Femur (tissue), 1 donor: Measurements from ENCODE around the gene C3orf33.

Experiments
- DNase-seq: peaks from one replicate; pipeline ENCODE4 v3.0.0-alpha.2; 2017

Gene C3orf33

DNA sequence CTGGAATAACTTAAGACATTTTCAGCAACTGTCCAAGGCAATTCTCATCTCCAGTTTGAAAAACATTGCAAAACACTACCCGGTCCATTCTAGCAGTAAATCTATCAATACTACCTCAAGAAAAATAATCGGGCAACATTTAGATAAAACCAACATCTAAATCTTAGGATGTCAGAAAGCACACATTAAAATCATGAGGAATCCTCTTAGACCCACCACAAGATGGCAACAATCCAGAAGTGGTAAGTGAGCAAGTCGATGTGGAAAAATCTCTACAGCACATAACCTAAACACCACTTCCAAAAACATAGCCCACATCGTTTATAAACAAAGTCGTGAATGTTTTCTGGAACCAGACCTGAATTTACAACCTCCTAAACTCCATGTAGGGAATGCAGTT is 66.9 kb downstream of the C3orf33 start:
- DNase-seq = no peak

DNA sequence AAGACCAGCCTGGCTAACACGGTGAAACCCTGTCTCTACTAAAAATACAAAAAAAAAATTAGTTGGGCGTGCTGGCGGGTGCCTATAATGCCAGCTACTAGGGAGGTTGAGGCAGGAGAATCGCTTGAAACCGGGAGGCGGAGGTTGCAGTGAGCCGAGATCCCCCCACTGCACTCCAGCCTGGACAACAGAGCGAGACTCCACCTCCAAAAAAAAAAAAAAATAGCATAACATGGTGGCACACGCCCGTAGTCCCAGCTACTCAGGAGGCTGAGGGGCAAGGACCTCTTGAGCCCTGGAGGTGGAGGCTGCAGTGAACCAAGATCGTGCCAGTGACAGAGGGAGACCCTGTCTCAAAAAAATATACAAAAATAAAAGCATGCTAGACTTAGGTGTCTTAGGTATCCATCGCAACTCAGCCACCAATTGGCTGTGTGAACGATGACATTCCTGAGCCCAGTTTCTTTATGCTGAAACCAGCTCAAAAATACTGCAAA is 67.5 kb downstream of the C3orf33 start:
- DNase-seq = no peak

DNA sequence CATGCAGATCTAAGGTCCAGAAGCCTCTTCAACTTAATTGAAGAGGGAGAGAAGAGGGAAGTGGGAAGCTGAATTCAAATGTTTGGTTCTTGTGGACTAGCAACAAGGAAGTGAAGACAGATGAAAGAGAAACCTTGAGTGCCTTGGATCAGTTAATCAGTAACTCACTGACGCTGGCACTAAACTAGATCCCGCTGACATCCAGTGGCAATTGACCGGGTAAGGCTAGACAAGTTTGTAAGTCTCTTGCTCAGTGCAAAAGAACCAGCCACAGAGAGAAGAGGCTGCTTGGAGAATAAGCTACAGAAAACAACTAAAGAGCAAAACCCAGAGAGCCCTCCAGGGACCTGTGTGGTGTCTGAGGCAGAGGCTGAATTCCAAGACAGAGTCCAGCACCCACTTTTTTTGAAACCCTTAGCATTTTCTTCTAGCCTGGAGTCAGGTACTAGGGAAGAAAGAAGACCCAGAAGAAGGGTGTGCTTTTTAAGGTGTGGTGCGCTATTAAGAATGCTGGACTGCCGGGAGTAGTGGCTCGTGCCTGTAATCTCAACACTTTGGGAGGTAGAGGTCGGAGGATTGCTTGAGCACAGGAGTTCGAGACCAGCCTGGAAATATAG is 68.1 kb downstream of the C3orf33 start:
- no peak for DNase-seq

DNA sequence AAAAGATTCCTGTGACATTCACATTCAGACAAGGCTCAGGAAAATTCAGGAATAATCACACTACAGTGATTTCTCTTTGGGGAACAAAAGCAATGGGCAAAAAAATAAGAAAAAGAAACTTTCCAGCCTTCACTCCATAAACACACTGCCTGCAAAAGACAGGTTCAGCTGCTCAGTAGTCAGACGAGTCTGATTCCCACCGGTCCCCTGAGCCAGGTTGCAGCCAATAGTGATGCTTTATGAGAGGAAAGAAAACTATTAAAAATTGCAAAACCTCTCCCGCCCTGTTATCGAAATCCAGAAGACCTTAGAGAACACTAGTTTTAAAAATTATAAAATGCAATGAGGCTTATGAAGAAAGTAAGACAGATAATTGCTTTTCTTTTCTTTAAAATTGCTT is 69.7 kb downstream of the C3orf33 start:
- DNase-seq = no peak

DNA sequence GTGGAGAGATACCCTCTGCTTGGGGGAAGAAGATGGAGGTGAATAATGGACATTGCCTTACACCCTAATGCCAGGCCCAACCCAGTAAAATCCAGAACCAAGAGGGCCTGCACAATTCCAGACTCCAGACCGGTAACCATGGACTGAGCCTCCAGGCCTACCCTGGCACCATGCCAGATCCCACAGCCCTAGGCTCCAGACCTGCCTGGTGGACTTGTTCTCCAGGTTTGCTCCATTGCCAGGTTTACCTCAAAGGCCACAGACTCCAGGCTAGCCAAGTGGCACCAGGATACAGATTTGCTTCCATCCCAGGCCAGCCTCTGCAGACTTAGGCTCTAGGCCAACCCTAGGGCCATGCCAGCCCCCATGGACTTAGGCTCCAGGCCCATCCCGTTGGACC is 75.2 kb downstream of the C3orf33 start:
- no peak for DNase-seq

DNA sequence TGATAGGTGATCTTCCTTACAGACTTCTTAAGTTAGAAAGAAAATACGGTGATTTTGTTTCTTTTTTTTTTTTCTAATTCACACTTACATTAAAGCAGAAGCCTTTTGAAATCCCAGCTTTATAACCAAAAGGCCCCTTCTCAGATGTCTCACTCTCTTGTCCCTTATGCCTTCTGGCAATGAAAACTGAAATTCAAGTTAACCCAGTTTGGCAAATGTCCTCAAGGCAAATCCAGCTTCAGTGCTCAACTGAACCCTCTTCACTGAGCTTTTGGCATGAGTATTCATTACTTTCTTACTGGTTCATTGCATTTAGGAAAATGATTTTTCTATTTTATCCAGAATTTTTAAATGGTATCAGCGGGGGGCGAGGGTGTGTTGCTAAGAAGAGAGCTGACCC is 78.2 kb downstream of the C3orf33 start:
- DNase-seq = no peak

DNA sequence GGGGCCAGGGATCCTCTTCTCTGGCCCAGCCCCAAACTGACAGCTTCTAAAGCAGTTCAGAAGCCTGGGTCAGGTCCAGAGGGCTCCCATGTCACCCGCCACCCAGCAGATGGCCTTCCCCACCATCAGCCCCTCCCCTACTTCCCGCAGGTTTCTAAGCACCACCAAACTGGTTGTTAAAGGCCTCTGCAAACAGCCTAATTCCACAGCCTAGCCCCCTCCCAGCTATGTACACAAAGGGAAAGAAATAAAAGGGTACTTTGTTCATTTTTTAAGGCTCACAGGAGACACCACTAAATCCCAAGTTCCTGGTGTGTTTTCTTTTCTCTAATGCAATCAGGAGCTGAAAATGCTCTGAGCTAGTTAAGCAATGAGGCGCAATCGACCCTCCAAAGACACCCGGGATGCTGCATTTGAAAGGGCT is 91.8 kb downstream of the C3orf33 start:
- no peak for DNase-seq
